ENCODE measurements around the gene CGB5. TPM values are rescaled to one million over a fixed set of nuclear protein-coding genes. Genes with fewer than 3 reads are reported as not detected.
"Not testable (repeated sequence)": the region's sequence is repeated elsewhere in the genome, so short reads cannot be mapped to it uniquely, and the experiment has no call there.

The CGB5 gene
- total and polyA plus RNA-seq, 9 of the 15 experiments (the other 6 are each of a cell fraction or from before 2014, with no cell fraction given), result not detected

GRCh38 chr19:49036815-49037214 lies 6.8 kb upstream of the CGB5 start, which contains the start of gene CGB1:
Gene CGB1, minus strand, starts transcription at chr19:49036895. Its CDS starts 184 bp downstream, at chr19:49036711.
- CTCF ChIA-PET (ENCODE audit: low intra/inter-chr PET ratio); TF ChIP-seq ZBTB40 (CRISPR knock-in tag; IDR thresholded peaks at IDR 0.05): not testable (repeated sequence)
- WGBS (ENCODE audit: insufficient coverage, low coverage, missing lambda C conversion rate), result 0% methylated on average over 13 of the region's 18 CpGs
- peak; percentile 52; the same call in 1 of the 2 replicates for TF ChIP-seq ATF1 (CRISPR knock-in tag; IDR thresholded peaks at IDR 0.05)
- peak; percentile 95 for TF ChIP-seq ATF1 (tag; IDR thresholded peaks at IDR 0.05)
- peak; percentile 72 for TF ChIP-seq ZBTB40 (IDR thresholded peaks at IDR 0.05)
- TF ChIP-seq TBP (optimal IDR thresholded peaks at IDR 0.05; ENCODE audit: low read depth, low read length), result peak; percentile 94
- peak; percentile 30; the same call in 1 of the 2 replicates for TF ChIP-seq CC2D1A (IDR thresholded peaks at IDR 0.05)
- TF ChIP-seq RAD21 (CRISPR knock-in tag; conservative IDR thresholded peaks at IDR 0.05 in 1 of 2, IDR thresholded peaks at IDR 0.05 in 1 of 2), result peak in 1 of 2 experiments; percentile 42; a peak in 2 of 4 replicates
- TF ChIP-seq FOS (IDR thresholded peaks at IDR 0.05; ENCODE audit: extremely low read depth, insufficient read length), result peak; percentile 43
- peak; percentile 82 for TF ChIP-seq JUND (IDR thresholded peaks at IDR 0.05; ENCODE audit: borderline replicate concordance, low read depth, low read length)
- TF ChIP-seq JUND (tag; IDR thresholded peaks at IDR 0.05; ENCODE audit: borderline replicate concordance, low read depth, low read length), result peak; percentile 65; the same call in 1 of the 3 replicates
- 0 out of 2 replicates have a peak, but pooled peaks have one; percentile 22 for TF ChIP-seq SPI1 (IDR thresholded peaks at IDR 0.05; ENCODE audit: borderline replicate concordance, low read depth, low read length)
- peak; percentile 47; the same call in 1 of the 2 replicates for TF ChIP-seq RFX5 (IDR thresholded peaks at IDR 0.05; ENCODE audit: low read depth, low read length)
- peak in 1 of 3 experiments; percentile 26 for TF ChIP-seq YY1 (IDR thresholded peaks at IDR 0.05; ENCODE audit: borderline replicate concordance in 1 of 3, control insufficient read depth in 1 of 3, extremely low read depth in 1 of 3, insufficient read depth in 3 of 3, insufficient read length in 1 of 3, insufficient replicate concordance in 2 of 3, low read depth in 1 of 3, low read length in 2 of 3)
- peak; percentile 28 for TF ChIP-seq BDP1 (IDR thresholded peaks at IDR 0.05; ENCODE audit: insufficient read depth, insufficient read length)
- TF ChIP-seq POLR2H (tag; IDR thresholded peaks at IDR 0.05; ENCODE audit: low read depth), result peak; percentile 98

More at GRCh38 chr19:49036815-49037214, 6.8 kb upstream of the CGB5 start, which contains the start of gene CGB1:
- H4K20me1 ChIP-seq (replicated peaks; ENCODE audit: control insufficient read depth, insufficient read depth, low read length); H3K4me3 ChIP-seq; H3K9me1 ChIP-seq (ENCODE audit: control insufficient read depth, insufficient read depth, low read length); H3K79me2 ChIP-seq (ENCODE audit: control insufficient read depth, insufficient read depth, low read length); BruUV-seq (replicated peaks); H3K27ac ChIP-seq (ENCODE audit: extremely low read depth, low read depth, low read length); H3K9ac ChIP-seq (ENCODE audit: insufficient read depth in 1 of 2, low read depth in 2 of 2, low read length in 2 of 2); H3K9me3 ChIP-seq (replicated peaks; ENCODE audit: control insufficient read depth, insufficient read depth, low read depth, low read length); in situ Hi-C loops (cut with MboI); POLR2A ChIA-PET; H3K4me2 ChIP-seq (ENCODE audit: insufficient read depth, low read length); H3K36me3 ChIP-seq (ENCODE audit: control insufficient read depth, insufficient read depth, low read length); H2AFZ ChIP-seq (ENCODE audit: low read depth, low read length); intact Hi-C loops (cut with micrococcal nuclease); H3K4me1 ChIP-seq (replicated peaks in 1 of 2; ENCODE audit: control insufficient read depth in 2 of 2, insufficient read depth in 2 of 2, low read length in 2 of 2); H3K27me3 ChIP-seq (ENCODE audit: control insufficient read depth in 2 of 2, insufficient read depth in 2 of 2, low read length in 2 of 2): not testable (repeated sequence)
- ATAC-seq (peak; percentile 93), DNase-seq (ENCODE audit: extremely low read depth in 1 of 4, low spot score in 3 of 4) (peak; percentile 78 to 89 (median 83)), FAIRE-seq (peak; percentile 96)

Data from K562 (cell line).